Activated CD8-positive, alpha-beta memory T cell treated with anti-CD3 and anti-CD28 coated beads, Interleukin-2, amount 50 U/mL, for 1 hour (primary cell): ENCODE results near the gene CT83.

Source experiments
- DNase-seq: peaks from one replicate; pipeline ENCODE4 v3.0.0-alpha.2; 2020; ENCODE audit errors: extremely low read depth

Gene CT83

DNA sequence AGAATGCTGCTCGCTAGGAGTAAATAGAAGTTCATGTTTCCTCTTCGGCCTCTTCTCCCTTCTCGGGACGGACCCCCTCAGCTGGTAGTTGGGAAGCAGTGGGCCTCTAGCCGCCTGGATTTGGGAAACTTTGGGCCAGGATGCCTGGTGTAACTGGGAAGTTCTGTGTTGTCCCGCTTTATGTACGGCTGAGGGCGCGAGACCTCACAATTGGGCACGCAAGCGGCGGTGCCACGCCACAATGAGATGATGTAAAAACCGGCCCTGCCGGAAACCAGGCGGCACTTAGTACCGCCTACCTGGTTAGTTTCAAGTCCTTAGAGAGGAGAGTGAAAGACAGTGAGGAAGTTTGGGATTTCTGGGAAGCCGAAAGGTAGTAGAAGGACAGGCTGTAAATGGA lies at the start of gene CT83:
CT83 (minus strand) TSS at position 155 of the 400 bp plus-strand sequence; CDS start at position 35, 120 bp downstream.
- no peak for DNase-seq

- DNase-seq: no peak
These were observed 37.0 kb upstream of the CT83 start for GRCh38 chrX:116499780-116500179.

- no peak for DNase-seq
These were observed 30.5 kb upstream of the CT83 start for GRCh38 chrX:116493271-116493670.

GRCh38 chrX:116490104-116490503 lies 27.3 kb upstream of the CT83 start:
- DNase-seq: no peak

DNA sequence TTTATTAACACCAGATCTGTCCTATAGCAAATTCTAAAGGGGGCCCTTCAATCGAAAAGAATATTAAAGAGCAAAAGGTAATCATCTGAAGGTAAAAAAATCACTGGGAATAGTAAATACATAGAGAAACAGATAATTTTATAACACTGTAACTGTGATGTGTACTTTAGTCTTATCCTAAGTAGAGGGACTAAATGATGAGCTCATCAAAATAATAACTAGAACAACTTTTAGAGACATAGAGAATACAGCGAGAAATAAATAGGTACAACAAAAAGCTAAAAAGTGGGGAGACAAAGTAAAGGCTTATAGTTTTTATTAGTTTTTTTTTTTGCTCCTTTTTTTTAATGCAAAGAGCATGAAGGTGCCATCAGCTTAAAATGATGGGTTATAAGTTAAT lies 17.3 kb upstream of the CT83 start:
- no peak for DNase-seq

DNA sequence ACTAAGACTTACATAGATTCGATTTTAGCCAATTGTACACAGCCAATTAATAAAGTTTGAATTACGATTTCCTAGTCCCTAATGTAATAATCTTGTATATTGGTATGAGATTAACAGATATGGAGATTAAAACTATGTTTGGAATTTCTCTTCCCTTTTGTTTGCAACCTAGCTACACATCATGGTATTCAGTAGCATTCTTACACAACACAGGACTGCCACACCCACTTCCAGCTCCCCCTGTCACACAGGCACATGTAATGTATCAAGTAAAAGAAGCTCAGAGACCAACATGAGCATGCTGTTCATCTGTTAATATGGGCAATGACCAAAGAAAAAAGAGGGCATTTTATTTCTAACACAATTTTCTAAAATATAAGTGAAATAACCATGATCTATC lies 13.6 kb downstream of the CT83 start:
- DNase-seq: no peak

- DNase-seq: no peak
These were observed 26.4 kb downstream of the CT83 start, which contains the start of gene SLC6A14 for GRCh38 chrX:116436358-116436816. TSS of gene SLC6A14 (plus strand) at chrX:116436606. CDS start at chrX:116436710, 104 bp downstream.

- no peak for DNase-seq
These were observed 27.2 kb downstream of the CT83 start for GRCh38 chrX:116435597-116435996.

- DNase-seq: no peak
These were observed 34.8 kb downstream of the CT83 start for GRCh38 chrX:116427978-116428377.

- no peak for DNase-seq
These were observed 44.8 kb downstream of the CT83 start for GRCh38 chrX:116417968-116418367.

- DNase-seq: no peak
These were observed 45.6 kb downstream of the CT83 start for GRCh38 chrX:116417214-116417613.

DNA sequence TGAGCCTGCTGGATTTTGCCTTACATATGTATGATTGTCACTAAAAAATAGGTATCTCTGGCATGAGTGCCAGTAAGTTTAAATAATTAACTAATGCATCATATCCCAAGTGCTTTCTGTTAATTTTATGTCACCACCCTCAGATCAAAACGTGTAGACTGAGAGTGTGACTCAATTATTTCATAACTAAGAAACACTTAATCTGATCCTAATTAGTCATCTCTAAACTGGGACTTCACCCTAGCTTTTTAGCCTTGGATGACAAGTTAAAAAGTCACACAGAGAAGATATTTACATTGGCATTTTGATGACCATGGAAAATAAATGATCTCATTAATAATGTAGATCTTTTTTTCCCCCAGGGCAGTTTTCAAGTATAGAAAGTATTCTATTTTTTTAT lies 49.5 kb downstream of the CT83 start:
- DNase-seq: no peak
